Stimulated activated CD4-positive, alpha-beta T cell treated with anti-CD3 and anti-CD28 coated beads, Interleukin-15, amount 100 ng/mL, for 1 hour (primary cell): ENCODE measurements around the gene TSR3.
A peak's percentile ranks its signal among the peaks of the same experiment; 100 is the strongest.

Experiments used
- DNase-seq, 2 donors: peaks; one replicate each; pipeline ENCODE4 v3.0.0-alpha.2; 2020; ENCODE audit warnings: low read depth in 1 of 2, low spot score in 1 of 2

Gene TSR3

DNA sequence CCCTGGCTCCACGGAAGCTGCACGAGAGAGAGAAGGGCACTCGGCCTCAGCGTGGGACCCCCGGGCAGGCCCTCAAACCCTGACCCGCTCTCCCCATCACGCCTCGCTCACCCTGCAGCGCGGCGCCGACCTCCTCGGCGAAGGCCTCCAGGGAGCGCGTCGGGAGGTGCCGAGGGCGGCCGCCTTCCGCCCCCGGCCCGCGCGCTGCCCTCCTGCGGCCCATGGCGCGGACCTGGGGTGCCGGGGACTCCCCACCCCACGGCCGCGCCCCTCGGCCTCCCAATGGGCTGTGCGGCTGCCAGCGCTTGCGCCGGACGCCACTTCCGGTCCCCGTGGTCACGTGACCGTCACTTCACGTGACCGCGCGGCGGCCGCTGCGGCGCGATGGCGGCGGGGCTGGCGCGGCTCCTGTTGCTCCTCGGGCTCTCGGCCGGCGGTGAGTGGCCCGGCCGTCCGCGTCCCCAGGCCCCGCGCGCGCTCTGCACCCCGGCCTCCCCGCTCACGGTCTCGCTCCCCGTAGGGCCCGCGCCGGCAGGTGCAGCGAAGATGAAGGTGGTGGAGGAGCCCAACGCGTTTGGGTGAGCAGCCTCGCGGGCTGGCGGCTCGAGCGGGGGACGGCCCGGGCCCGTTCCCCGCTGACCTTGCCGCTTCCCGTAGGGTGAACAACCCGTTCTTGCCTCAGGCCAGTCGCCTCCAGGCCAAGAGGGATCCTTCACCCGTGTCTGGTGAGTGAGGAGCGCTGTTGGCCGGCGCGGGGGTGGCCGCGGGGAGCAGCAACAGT, at the start of gene TSR3, which contains the start of gene GNPTG:
Gene TSR3 (minus strand): TSS at position 297 of the 781 bp plus-strand sequence. CDS start 74 bp downstream, at position 223.
Gene GNPTG (plus strand): TSS at position 350 of the 781 bp plus-strand sequence. CDS start 35 bp downstream, at position 385.
- peak; percentile 72 to 80 for DNase-seq

DNA sequence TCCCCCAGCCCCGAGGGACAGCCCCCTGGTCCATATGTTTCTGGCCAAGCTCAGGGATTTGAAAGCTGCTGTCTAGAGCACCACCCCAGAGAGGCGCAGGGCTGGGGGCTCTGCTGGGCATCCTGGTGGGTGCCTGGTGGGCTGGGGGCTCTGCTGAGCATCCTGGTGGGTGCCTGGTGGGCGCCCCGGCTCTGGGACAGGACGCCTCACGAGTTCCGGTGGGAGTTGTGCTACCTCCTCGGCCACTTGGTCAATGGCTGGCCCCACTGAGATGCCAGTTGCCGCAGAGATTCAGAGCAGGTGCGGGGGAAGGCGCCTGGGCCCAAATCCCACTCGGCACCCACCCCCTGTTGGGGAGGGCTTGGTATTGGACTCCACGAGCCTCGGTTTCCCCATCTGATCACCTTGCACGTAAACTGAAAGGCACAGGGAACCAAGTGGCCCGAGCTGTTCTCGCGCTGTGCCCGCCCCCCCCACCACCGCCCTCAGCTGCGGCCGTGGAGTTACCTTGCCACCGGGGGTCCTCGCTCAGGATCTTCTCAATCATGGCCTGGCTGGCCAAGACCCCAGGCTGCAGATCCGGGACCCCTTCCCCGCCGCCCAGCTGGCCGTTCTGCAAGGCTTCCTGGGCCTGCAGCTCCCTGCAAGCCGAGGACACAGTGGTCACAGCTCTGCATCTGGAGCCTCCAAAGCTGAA, 49.5 kb upstream of the TSR3 start:
- DNase-seq: no peak

DNA sequence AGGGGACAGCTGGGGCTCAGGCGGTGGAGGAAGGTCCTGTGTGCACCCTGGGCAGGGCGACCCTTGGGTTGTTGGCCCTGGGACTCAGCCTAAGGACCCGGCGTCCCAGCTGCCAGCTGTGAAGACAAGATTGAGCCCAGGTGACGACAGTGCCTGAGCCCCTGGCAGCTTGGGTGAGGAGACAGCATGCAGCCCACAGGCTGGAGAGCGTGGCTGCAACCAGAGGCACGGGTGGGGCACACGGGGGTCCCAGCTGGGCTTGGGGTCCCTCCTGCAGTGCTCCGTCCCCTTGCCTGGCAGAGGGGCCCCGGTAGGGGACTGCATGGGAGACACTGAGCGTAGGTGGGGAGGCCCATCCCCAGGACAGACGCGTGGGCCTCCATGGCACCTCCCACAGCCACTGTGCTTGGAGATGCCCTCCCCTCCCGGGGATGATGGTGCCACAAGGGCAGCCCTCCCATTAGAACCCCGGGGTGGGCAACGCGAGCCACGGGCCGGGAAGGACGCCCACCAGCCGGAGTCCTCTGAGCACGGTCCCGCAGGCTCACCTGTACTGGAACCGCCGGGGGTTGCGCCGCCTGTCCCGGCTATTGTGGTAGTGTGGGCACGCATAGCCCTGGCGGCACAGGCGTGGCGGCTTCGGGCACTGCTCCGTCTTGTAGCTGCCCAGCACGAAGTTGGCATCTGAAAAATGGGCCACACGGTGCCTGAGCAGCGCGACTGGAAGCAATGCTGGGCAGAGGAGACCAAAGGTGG, 47.3 kb upstream of the TSR3 start:
- DNase-seq: no peak

DNA sequence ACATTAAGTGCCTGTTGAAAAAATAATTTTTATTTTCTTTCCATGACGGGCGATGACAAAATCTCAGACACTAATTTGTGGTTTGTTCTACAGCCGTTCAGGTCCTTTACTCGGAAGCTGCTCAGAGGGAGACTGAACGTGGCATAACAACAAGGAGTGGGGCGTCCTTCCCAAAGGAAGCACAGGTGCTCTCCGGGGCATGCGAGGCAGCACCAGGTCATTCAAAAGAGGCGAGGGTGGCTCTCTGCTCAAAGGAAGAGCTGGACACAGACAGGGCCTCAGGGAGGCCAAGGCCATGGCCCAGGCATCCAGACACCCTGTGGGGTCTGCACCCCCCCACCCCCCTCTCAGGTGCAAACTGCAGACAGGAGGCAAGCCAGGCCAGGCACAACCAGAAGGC, 46.7 kb upstream of the TSR3 start:
- no peak for DNase-seq

DNA sequence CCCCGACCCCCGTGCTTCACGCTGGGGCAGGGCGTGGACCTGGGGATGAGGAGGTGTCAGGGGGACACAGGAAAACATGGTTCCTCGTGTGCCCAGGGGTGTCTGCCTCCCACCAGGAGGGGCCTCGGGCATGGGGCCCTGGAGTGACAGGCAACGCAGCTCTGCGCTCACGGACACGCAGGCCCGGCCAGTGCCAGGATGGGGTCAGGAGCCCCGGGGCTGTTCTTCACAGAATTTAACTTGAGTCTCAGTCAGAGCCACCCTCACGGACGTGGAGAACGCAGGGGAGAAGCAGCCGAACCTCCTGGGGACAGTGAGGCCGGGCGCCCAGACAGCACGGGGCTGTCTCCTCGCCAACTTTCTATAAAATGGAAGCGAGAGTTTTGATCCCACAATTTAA, 46.1 kb upstream of the TSR3 start:
- no peak for DNase-seq

DNA sequence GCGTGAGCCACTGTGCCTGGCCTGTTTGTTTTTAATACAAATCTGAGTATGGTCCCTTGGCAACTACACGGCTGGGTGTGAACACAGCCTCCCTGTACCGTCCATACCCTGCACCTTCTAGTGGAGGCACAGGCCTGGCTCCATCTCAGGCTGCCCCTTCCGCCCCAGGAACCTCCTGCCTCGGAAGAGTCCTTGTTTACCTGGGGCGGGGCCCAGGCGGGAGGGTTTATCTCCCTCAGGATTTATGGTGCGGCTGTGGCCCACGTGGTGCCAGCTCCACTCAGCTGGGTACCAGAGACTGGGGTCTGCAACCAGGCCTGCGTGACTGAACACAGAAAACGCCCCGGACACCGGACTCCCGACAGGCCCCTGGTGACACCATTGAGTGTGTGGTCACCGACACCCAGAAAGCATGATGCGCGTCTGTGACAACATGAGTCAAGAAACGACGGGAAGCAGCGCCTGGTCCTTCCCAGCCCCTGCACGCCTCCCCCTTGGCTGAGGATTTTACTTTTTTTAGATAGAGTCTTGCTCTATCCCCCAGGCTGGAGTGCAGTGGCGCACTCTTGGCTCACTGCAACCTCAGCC, 43.9 kb upstream of the TSR3 start:
- DNase-seq: no peak

DNA sequence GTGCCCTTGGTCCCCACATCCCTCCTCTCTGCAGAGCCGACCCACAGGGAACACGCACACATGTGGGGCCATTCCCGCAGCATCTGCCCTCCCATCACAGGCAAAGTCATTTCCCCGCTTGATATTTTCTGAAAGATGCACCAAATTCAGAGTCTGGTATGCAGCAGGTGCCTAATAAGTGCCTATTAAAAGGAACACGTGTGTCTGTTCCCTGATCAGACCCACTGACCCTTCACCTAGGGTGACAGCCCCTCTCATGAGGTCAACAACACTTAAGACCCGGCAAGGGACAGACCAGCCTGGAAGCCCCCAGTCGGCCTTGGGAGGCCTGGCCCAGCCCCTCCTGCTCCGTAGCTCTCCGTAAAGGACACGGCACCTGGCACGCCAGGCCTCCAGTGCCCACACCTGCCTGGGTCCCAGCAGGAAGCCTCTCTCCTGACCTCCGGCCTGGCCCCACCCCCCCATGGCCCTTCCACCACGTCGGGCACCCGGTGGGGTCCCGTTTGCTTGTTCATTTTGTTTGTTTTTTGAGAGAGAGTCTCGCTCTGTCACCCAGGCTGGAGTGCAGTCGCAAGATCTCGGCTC, 42.8 kb upstream of the TSR3 start:
- DNase-seq: no peak

DNA sequence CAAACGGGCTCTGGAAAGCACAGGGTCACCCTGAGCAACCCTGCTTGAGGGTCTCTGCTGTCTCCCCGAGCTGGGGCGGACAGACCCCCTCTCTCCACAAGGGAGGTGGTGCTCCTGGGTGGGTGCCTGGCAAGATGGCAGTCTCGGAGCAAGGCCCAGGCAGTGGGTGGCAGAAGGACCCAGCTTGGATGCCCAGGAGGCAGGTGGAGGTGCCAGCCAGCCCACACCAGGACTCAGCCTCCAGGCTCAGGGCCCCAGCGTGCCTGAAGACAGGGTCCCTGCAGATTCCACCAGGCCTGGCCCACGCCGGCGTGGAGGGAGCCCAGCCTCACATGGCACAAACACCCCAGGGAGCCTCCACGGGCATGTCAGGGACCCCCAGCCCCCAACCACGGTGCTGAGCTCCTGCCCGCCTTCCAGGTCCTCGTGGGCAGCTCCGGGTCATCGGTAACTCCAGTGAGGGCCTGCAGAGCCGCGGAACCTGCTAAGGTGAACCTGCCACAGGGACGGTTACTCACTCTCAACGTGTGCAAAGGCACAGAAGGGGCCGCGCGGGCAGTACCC, 42.0 kb upstream of the TSR3 start:
- DNase-seq: no peak

DNA sequence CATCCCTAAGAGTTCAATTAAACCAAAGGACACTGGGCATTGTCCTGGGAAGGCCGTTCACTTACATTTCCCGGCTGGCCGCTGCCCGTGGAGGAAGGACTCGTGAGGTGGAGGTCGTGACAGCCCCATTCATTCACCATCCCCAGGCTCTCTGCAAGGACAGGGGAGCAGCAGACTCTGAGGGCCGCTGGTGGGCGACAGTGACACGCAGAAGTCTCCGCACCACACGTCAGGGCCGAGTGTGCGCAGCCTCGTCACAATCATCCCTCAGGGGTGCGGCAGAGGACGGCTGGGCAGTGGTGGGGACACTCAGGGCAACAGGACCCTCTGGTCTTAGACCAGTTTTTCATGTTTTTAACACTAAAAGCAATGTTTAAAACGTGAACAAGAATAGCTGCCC, 41.1 kb upstream of the TSR3 start:
- no peak for DNase-seq

DNA sequence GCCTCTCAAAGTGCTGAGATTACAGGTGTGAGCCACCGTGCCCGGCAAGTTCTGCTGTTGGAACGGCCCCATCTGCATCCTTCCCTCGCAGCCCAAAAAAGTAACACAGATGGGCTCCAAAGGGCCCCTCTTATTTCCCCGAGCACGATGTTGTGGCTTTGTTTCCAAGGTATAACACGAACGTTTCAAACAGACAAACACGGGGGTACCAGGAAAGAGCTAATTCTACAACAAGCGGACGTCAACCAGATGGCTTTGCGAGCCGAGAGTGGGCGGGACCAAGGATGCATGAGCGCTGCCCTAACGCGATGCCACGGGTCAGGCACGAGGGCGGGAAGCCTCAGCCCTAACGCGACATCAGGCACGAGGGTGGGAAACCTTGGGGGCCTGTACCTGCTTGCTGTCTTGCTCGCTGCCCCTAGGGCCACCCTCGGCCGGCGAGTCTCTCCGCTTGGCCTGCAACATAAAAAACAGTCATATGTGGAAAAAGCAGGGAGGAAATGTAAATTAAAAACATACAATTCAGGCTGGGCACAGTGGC, 38.6 kb upstream of the TSR3 start:
- no peak for DNase-seq

DNA sequence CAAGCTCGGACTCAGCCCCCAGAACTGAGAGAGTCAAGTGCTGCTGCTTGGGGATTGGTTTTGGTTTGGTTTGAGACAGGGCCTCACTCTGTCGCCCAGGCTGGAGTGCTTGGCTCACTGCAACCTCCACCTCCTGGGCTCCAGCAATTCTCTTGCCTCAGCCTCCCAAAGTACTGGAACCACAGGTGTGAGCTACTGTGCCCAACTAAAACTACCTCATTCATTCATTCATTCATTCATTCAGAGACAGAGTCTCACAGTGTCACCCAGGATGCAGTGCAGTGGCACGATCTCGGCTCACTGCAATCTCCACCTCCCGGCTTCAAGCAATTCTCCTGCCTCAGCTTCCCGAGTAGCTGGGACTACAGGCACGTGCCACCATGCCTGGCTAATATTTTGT, 38.1 kb upstream of the TSR3 start:
- DNase-seq: no peak

DNA sequence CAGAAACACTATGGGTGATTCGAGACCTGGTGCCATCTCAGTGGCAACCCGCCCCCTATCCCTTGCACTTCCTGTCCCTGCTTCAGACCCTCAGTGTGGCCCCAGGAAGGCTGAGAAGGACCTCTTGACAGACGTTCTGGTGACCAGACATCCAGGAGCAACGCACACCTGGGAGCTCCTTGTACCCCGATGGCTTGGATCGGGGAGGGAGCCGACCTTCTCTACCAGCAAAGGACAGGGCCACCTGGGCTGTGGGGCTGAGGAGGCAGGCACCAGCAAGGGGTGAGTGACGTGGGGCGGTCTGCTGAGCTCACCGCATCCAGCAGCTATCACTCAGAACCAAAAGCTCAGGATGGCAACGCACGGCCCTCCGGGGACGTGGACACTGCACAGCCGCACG, 35.7 kb upstream of the TSR3 start:
- DNase-seq: no peak

DNA sequence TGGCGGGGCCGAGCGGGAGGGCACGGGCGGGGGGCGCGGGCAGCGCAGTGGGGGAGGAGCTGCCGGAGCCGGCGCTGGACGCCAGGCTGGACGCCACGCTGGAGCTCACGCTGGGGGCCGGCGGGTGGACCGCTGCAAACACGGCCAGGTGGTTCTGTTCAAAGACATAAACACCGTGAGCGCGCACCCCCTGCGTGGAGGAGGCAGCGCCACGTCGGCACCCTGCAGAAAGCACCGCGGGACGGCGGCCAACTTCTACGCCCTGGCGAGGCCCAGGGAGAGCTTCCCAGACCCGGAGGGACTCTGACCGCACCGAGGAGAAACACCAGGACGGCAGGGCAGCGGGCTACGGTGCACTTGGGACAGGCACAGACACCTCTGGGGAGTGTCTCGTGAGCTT, 33.6 kb upstream of the TSR3 start:
- no peak for DNase-seq

DNA sequence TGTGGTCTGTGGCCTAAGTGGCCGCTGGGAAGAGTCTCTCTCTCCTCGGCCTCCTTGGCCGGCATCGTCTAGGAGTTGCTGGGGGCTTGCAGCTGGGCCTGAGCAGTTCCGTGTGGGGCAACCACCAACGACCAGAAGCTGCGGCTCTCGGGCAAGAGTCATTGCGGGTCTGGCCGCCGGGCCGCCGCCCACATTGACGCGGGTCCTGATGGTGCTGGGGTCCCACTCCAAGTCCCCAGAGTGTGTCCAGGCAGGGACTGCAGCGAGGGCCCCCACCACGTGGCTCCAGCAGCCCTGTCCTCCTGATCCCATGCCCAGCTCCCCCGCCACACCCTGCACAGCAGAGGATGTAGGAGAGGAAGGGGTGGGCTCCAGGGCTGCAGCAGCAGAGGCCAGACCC, 31.9 kb upstream of the TSR3 start:
- no peak for DNase-seq

DNA sequence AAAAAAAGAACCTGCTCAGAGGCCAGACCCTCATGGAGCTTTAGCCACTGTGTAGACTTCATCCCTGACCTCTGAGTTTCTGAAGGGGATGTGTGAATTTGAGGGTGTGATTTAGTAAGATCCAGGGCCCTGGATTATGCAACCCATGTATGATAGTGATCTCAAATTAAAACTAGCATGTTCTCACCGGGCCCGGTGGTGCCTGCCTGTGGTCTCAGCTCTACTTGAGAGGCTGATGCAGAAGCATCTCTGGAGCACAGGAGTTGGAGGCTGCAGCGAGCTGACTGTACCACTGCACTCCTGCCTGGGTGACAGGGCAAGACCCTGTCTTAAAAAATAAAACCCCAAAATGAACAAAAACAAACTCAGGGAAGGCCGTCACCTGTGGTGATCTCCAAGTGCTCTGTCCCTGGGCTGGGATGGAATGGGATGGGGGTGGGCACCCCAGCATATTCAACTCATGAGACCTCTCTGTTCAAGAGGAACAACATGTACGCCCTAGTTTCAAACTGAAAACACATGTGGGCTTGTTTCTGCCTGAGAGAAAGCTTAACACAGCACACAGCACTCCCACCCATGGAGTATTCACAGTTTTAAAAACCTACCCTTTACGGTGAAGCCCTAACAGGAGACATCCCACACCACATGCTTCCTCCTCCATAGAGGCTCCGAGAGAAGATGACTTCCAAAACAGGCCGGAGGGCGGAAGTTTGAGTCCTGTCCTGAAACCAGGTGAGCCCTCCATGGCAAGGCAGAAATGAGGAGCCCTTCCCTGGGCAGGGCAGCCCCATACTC, 30.1 kb upstream of the TSR3 start:
- no peak for DNase-seq

DNA sequence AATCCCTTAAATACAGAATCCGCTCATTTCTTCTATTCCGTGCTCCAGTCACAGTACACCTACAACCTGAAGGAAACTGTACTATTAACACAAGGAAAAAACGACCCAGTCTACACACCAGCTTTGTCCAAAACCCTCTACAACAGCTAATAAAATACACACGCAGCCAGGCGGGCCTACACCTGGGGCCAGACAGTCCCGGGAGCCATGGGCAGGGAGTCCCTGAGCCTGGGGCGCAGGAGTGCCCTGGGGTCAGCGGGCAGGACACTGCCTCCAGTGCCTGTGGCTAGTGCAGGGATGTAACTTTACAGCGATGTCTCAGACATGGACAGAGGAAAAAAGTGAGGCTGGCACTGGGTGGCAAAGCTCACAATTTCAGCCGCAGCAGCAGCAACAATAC, 28.5 kb upstream of the TSR3 start:
- DNase-seq: no peak

DNA sequence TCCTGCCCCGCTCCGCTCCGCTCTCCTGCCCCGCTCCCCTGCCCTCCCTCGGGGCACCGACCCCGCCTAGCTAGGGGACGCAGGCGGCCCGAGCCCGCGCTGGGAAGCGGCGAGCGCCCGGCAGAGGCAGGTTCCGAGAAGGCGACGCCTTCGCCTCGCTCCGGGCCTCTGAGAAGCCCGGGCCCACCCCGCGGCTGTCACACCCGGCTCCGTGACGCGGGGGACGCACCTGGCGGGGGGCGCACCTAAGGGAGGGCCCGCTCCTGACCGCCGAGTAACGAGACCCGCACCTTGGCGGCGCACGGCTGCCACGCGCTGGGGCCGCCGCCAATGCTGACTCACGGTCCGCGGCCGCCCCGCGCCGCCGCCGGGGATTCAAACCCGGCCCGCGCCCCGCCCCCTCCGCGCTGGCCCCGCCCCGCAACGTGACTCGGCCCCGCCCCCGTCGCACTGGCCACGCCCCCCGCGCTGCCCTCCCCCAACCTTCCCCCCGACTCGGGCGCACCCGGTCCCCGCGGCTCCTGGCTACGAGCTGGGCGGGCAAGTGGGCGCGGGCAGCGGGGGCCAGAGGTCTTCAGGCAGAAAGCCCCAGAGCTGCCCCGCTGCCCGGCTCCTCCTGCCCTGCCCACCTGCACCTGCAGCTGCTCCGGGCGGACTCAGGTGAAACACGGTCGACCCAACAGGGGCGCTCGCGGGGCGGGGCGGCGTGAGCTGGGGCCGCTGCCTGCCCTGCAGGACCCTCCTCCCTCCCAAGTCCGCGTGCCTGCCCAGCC, 27.8 kb upstream of the TSR3 start:
- peak; percentile 47 to 77 for DNase-seq

DNA sequence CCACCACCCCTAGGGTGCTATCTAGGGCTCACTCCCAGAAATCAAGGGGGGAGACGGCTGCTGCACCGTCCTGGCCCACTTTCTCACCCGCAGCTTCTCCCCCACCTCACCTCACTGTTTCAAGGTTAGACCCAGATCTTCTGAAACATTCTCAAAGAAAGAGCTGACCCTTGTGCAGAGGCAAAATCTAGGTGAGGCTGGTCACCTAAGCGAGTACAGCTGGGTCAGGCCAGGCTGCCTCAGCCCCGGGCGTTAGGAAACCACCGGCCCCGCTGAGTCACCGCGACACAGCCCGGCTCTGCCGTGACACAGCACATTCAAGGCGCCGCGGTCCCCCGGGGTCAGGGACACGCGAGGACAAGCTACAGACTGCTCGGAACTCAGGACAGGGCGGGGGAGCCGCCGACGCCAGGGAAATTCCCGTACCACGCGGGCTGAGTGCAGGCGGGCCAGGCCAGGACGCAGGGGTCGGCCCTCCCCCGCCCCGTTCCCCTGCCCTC, 27.2 kb upstream of the TSR3 start:
- peak; percentile 16 to 65 for DNase-seq
